ENCODE results near the gene YIPF4.
"Not testable (repeated sequence)": the region's sequence is repeated elsewhere in the genome, so short reads cannot be mapped to it uniquely, and the experiment has no call there.

- TF ChIP-seq FOXA1, SP1, ZNF384 (IDR thresholded peaks at IDR 0.05): not testable (repeated sequence)
Observed at GRCh38 chr2:32275790-32276189, 1.9 kb upstream of the YIPF4 start.
